Cardiac muscle cell (in vitro differentiated cells and primary cell): ENCODE measurements around the gene TTC22. TPM values are rescaled to one million over a fixed set of nuclear protein-coding genes. Genes with fewer than 3 reads are reported as not detected.
"Not testable (repeated sequence)": the region's sequence is repeated elsewhere in the genome, so short reads cannot be mapped to it uniquely, and the experiment has no call there.

ENCODE experiments used
- DNase-seq, 2 donors: peaks; one replicate each; pipeline versions ENCODE4 v3.0.0 to v3.0.0-alpha.2; 2010 to 2017; ENCODE audit warnings: low read depth in 1 of 2, low spot score in 1 of 2
- H3K27ac ChIP-seq: fragments of 200-600 bp; sonication (generic); 2 replicates; pipeline ENCODE4 v1.5.1; 2016
- H3K27me3 ChIP-seq: fragments of 200-600 bp; sonication (generic); 2 replicates; pipeline ENCODE4 v1.6.0; 2016; ENCODE audit warnings: control low read depth
- H3K36me3 ChIP-seq: fragments of 200-600 bp; sonication (generic); 2 replicates; pipeline ENCODE4 v1.5.1; 2016; ENCODE audit warnings: control low read depth
- H3K4me1 ChIP-seq: fragments of 200-600 bp; sonication (generic); 2 replicates; pipeline ENCODE4 v1.8.1; 2017; ENCODE audit warnings: low read depth, mild to moderate bottlenecking, mixed run types
- H3K4me3 ChIP-seq: fragments of 200-600 bp; sonication (generic); 2 replicates; pipeline ENCODE4 v1.5.1; 2016; ENCODE audit warnings: mild to moderate bottlenecking
- H3K9me3 ChIP-seq: fragments of 200-600 bp; sonication (generic); 2 replicates; pipeline ENCODE4 v1.5.1; 2017; ENCODE audit warnings: low read depth, mild to moderate bottlenecking, control low read depth
- CTCF ChIP-seq: IDR thresholded peaks from 2 replicates; pipeline ENCODE4 v1.5.1; 2012; ENCODE audit warnings: low read depth, mild to moderate bottlenecking, low read length
- polyA plus RNA-seq: library from polyadenylated mRNA; unstranded; fragments of >200 nt; fragmentation: Nextera tagmentation; extraction: Ambion mirVana; gene quantifications from 2 replicates; pipeline ENCODE4 v1.2.1, GENCODE V29; 2016
- total RNA-seq: library from RNA; depleted of rRNA; stranded (reverse); fragments of >200 nt; gene quantifications from 2 replicates; pipeline ENCODE4 v1.2.3, GENCODE V29; 2016

TTC22 gene
- total and polyA plus RNA-seq, 2 experiments from 2014 or later: not detected

- no peaks in the 10 kb centered on the region for H3K4me1 ChIP-seq
- H3K36me3 ChIP-seq: no peaks in the 10 kb centered on the region
- no peak overlapping the region for H3K4me3 ChIP-seq
- H3K9me3 ChIP-seq: no peaks in the 10 kb centered on the region
- DNase-seq: no peak
- TF ChIP-seq CTCF: no peak
- H3K27ac ChIP-seq: no peak overlapping the region
- peaks cover 34% of the 10 kb centered on the region for H3K27me3 ChIP-seq
These were observed 23.7 kb downstream of the TTC22 start for GRCh38 chr1:54777431-54777830.

GRCh38 chr1:54777011-54777410 lies 24.1 kb downstream of the TTC22 start:
- H3K27ac ChIP-seq: no peak overlapping the region
- no peak for TF ChIP-seq CTCF
- no peak overlapping the region for H3K4me3 ChIP-seq
- no peaks in the 10 kb centered on the region for H3K9me3 ChIP-seq
- H3K4me1 ChIP-seq: no peaks in the 10 kb centered on the region
- H3K36me3 ChIP-seq: no peaks in the 10 kb centered on the region
- no peak for DNase-seq
- H3K27me3 ChIP-seq: peaks cover 30% of the 10 kb centered on the region

GRCh38 chr1:54775828-54776721 lies 25.0 kb downstream of the TTC22 start:
- peak in 1 of 2 donors; percentile 30 for DNase-seq
- not testable (repeated sequence) for H3K9me3 ChIP-seq, H3K27ac ChIP-seq, H3K4me1 ChIP-seq, H3K4me3 ChIP-seq, H3K36me3 ChIP-seq
- peaks cover 20% of the 10 kb centered on the region for H3K27me3 ChIP-seq

GRCh38 chr1:54774820-54775498 lies 26.2 kb downstream of the TTC22 start:
- H3K27ac ChIP-seq: no peak overlapping the region
- DNase-seq: peak; percentile 32 to 33

GRCh38 chr1:54772951-54773350 lies 28.2 kb downstream of the TTC22 start:
- no peak overlapping the region for H3K4me3 ChIP-seq
- no peaks in the 10 kb centered on the region for H3K36me3 ChIP-seq
- TF ChIP-seq CTCF: no peak
- H3K27me3 ChIP-seq: no peaks in the 10 kb centered on the region
- no peak overlapping the region for H3K27ac ChIP-seq
- H3K9me3 ChIP-seq: no peaks in the 10 kb centered on the region
- DNase-seq: no peak
- H3K4me1 ChIP-seq: no peaks in the 10 kb centered on the region

More at GRCh38 chr1:54774820-54775498, 26.2 kb downstream of the TTC22 start:
- Histone ChIP-seq H3K27me3 (peaks cover 9% of the 10 kb centered on the region), H3K36me3 (no peaks in the 10 kb centered on the region), H3K4me3 (no peak overlapping the region), H3K9me3 (no peaks in the 10 kb centered on the region), H3K4me1 (no peaks in the 10 kb centered on the region)
- no peak for TF ChIP-seq CTCF

GRCh38 chr1:54768093-54768492 lies 33.0 kb downstream of the TTC22 start:
- Histone ChIP-seq H3K9me3 (no peaks in the 10 kb centered on the region), H3K27me3 (no peaks in the 10 kb centered on the region), H3K36me3 (no peaks in the 10 kb centered on the region), H3K4me1 (peaks cover 5% of the 10 kb centered on the region), H3K27ac (no peak overlapping the region), H3K4me3 (no peak overlapping the region)
- TF ChIP-seq CTCF: peak; percentile 7
- peak in 1 of 2 donors; percentile 12 for DNase-seq
